ENCODE results near the gene METTL21C.

METTL21C gene

DNA sequence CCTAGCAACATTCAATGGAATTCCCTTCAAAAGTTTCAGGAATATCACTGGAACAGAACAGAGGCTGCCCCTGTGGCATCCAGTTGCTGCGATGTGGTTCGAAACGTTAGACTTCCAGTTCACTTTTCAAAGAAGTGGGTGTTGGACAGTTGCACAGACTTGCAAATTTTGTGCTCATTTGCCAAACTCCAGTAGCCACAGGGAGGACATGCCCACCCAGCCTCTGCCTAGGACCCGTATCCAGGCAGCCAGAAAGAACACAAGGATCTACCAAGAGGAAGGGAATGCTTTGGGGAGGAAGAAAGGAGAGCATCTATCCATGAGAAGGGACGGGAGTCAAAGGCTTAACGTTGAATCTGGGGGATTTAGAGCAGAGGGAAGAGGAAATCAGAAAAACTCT is at the start of gene METTL21C:
Gene METTL21C, minus strand, starts transcription at position 108 of the 400 bp plus-strand sequence. CDS start 546 bp downstream, outside the sequence.
- in situ Hi-C loops (cut with MboI; ENCODE audit: low pct_unique_long_range_greater_than_20kb, low sequenced_read_pairs): no loop called here
- DNase-seq: no peak

- in situ Hi-C loops (cut with MboI; ENCODE audit: low pct_unique_long_range_greater_than_20kb, low sequenced_read_pairs): no loop called here
Observed at GRCh38 chr13:102742506-102742905, 47.7 kb upstream of the METTL21C start.

DNA sequence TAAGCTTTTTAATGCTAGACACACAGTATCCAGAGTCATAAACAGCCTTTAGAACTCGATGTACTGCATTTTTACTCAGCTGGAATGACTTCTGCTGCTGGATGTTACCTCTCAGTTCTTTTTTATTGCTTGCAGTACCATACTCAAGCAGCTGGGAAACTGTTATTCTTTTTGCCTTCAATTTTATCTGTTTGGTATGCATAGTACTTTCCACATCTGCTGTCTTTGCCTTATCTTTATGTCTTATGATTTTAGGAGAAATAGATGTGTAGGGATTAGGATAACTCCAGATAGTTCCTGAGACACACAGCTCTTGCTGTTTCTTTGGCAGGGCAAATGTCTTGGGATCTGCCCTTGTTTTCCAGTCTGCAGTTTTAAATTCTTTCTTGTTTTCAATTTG is 47.3 kb upstream of the METTL21C start:
- no peak for DNase-seq

More at GRCh38 chr13:102742506-102742905, 47.7 kb upstream of the METTL21C start:
- DNase-seq: no peak

GRCh38 chr13:102729560-102730270 is 34.9 kb upstream of the METTL21C start:
- peak; percentile 12 for DNase-seq
- in situ Hi-C loops (cut with MboI; ENCODE audit: low pct_unique_long_range_greater_than_20kb, low sequenced_read_pairs): no loop called here

More for the DNA sequence above, 47.3 kb upstream of the METTL21C start:
- in situ Hi-C loops (cut with MboI; ENCODE audit: low pct_unique_long_range_greater_than_20kb, low sequenced_read_pairs): no loop called here

DNA sequence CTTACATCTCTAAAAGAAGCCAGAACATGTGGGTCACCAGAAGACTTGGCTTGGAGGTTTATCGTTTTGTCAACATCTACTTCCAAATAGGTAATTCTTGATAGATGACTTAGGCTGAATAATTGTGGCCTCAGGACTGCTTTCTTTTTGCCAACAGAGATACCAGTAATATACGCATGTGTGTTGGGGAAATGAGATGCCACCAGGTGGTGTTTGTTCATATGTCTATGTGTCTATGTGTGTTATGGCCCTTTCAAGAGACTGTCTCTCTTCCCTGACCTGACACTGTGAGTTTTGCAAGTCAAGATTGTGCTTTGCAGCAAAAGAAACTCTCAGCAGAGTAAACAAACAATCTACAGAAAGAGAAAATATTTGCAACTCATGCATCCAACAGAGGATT is 31.6 kb upstream of the METTL21C start:
- in situ Hi-C loops (cut with MboI; ENCODE audit: low pct_unique_long_range_greater_than_20kb, low sequenced_read_pairs): no loop called here
- peak; percentile 56 for DNase-seq

GRCh38 chr13:102724923-102725322 is 30.1 kb upstream of the METTL21C start:
- peak; percentile 52 for DNase-seq
- in situ Hi-C loops (cut with MboI; ENCODE audit: low pct_unique_long_range_greater_than_20kb, low sequenced_read_pairs): no loop called here

- in situ Hi-C loops (cut with MboI; ENCODE audit: low pct_unique_long_range_greater_than_20kb, low sequenced_read_pairs): no loop called here
Observed at GRCh38 chr13:102721800-102722231, 27.0 kb upstream of the METTL21C start.

DNA sequence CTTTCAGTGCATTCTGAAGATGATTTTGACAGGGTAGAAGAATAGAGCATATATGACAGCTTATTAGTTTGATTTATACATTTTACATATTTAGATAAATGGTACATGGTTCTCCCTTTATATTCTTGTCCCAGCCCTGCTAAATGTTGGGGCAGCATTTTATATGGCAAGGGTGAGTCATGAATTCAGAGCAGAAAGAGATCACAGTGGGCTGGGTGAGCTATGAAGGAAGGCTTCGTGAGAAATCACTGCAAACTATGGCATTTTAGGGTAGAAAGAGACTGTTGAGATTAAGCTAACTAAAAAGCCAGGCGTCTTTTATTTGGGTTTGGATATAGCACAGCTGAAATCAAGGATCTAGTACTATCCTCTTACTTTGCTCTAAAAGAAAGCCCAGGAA is 23.9 kb upstream of the METTL21C start:
- in situ Hi-C loops (cut with MboI; ENCODE audit: low pct_unique_long_range_greater_than_20kb, low sequenced_read_pairs): no loop called here
- no peak for DNase-seq

More at GRCh38 chr13:102721800-102722231, 27.0 kb upstream of the METTL21C start:
- no peak for DNase-seq

- DNase-seq: no peak
- in situ Hi-C loops (cut with MboI; ENCODE audit: low pct_unique_long_range_greater_than_20kb, low sequenced_read_pairs): no loop called here
Observed at GRCh38 chr13:102715447-102715846, 20.6 kb upstream of the METTL21C start.

- DNase-seq: no peak
- in situ Hi-C loops (cut with MboI; ENCODE audit: low pct_unique_long_range_greater_than_20kb, low sequenced_read_pairs): no loop called here
Observed at GRCh38 chr13:102710261-102710679, 15.4 kb upstream of the METTL21C start.

GRCh38 chr13:102709536-102709935 is 14.7 kb upstream of the METTL21C start:
- in situ Hi-C loops (cut with MboI; ENCODE audit: low pct_unique_long_range_greater_than_20kb, low sequenced_read_pairs): no loop called here

GRCh38 chr13:102708991-102709390 is 14.1 kb upstream of the METTL21C start:
- DNase-seq: no peak
- in situ Hi-C loops (cut with MboI; ENCODE audit: low pct_unique_long_range_greater_than_20kb, low sequenced_read_pairs): no loop called here

More at GRCh38 chr13:102709536-102709935, 14.7 kb upstream of the METTL21C start:
- DNase-seq: no peak

DNA sequence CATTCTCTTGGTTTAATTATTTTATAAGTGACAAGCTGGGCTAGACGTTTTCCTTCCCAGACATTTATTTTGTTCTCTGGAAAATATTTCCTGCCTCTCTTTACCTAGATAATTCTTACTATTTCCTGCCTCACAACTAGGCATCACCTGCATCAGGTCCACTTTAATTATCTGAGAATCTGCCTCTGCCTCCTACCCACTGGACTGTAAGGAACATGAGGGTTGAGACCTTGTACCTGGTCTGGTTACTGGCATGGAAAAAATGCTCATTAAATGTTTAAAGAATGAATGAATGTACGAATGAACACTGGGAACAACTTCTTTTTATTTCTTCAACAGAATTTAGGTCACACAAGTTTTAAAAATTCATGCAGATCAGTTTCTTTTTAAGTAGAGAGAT is 13.4 kb upstream of the METTL21C start:
- in situ Hi-C loops (cut with MboI; ENCODE audit: low pct_unique_long_range_greater_than_20kb, low sequenced_read_pairs): no loop called here
- DNase-seq: no peak

- in situ Hi-C loops (cut with MboI; ENCODE audit: low pct_unique_long_range_greater_than_20kb, low sequenced_read_pairs): no loop called here
- no peak for DNase-seq
Observed at GRCh38 chr13:102707467-102707866, 12.6 kb upstream of the METTL21C start.

DNA sequence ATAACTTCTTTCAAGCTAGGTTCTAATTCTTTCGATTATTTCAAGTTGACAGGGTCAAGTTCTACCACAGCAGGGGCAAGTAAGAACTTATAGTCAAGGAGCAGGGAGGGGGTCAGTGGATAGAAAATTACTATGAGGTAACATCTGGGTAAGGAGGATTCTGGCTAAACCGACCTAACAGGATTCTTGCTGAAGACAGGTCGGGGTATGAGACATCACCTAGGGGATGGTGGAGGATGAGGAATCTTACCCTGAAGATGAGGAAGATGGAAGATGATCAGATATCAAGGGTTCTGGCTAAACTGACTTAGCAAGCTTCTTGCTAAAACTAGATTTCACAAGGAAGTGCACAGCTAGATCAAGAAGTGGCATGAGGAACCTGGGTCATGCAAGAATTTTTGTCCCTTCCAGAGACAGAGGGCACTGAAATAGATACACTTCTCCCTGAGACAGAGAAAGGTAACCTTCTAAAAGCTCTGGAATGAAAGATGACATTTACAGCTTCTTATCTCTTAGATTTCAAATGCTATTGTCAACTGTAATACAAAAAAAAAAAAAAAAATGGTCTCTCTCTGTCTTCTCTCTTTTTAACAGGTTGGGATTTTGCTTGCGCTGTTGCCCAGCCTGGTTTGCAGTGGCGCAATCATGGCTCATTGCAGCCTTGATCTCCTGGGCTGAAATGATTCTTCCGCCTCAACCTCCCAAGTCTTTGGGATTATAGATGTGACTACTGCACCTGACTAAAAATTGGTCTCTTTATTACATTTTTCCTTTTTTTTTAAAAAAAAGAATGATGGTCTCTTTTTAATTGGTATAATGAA is 9.6 kb upstream of the METTL21C start:
- DNase-seq: no peak
- in situ Hi-C loops (cut with MboI; ENCODE audit: low pct_unique_long_range_greater_than_20kb, low sequenced_read_pairs): no loop called here

- no peak for DNase-seq
- in situ Hi-C loops (cut with MboI; ENCODE audit: low pct_unique_long_range_greater_than_20kb, low sequenced_read_pairs): no loop called here
Observed at GRCh38 chr13:102703726-102704035, 8.8 kb upstream of the METTL21C start.

- DNase-seq: no peak
- in situ Hi-C loops (cut with MboI; ENCODE audit: low pct_unique_long_range_greater_than_20kb, low sequenced_read_pairs): no loop called here
Observed at GRCh38 chr13:102702965-102703725, 8.3 kb upstream of the METTL21C start.

DNA sequence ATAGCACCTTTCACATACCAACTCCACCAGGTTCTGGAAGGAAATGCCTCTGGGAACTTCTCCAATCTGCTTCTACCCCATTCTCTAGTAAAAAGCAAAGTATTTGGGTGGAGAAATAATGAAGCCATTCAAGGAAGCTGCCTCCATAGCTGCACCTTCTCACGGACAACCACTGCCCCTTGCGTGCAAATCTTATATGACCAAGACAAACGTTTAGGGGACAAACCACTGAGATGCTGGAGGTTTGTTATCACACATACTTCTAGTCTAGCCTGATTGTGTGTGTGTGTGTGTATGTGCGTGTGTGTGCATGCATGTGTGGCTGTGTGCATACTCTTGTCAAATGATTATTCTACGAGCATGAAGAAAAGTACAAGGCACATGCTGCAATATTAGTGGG is 6.5 kb upstream of the METTL21C start:
- no peak for DNase-seq
- in situ Hi-C loops (cut with MboI; ENCODE audit: low pct_unique_long_range_greater_than_20kb, low sequenced_read_pairs): no loop called here

DNA sequence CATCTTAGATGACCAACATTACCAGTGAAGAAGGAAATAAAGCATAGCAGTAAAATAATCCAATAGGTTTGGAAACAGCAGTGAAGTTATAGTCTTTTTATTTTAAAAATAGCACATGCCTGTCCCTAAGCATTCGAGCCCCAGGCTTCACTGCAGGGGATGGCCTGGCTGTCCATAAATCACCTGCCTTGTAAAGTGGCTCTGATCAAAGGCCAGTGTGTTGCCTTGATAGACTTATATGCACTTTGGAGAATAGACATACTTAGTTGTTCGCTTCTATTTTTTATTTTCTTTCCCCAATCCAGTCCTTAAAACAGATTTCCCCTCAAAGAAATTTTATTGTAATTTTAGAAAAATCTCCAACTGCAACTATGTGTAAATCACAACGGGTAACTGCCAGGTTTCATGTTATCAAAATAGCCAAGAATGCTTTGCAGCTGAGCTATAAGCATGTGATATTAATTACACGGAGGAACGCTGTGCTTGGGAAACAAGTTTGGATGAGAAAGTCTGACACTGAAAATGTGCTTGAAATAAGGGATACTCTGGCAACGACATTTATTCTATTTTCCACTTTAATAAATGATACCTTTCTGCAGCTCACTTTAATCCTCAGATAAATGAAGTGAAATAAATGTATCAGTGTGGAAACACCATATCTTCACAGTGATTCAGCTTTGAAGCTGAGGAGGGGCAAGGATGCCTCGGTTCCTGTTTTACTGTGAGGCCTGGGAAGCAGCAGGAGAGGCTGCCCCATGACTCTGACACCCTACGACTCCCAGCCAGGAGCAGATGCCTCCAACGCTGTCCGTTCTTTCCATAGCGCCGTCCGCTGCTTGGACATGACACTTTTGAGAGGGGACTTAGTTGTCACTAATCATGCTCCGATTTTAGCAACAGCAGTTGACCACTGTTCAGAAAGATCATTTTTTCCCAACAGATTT is 5.5 kb upstream of the METTL21C start:
- in situ Hi-C loops (cut with MboI; ENCODE audit: low pct_unique_long_range_greater_than_20kb, low sequenced_read_pairs): no loop called here
- no peak for DNase-seq
